Suprapubic skin (tissue), 4 donors: Measurements from ENCODE around the gene WHRN. TPM values are rescaled to one million over a fixed set of nuclear protein-coding genes. Genes with fewer than 3 reads are reported as not detected.

Experiments used
- DNase-seq, 2 donors: peaks; one replicate each; pipeline ENCODE4 v3.0.0-alpha.2; 2019; ENCODE audit warnings: low spot score in 2 of 2
- H3K27ac ChIP-seq: fragments of 200-600 bp; sonication (generic); one replicate; pipeline ENCODE4 v1.5.1; 2019
- H3K27me3 ChIP-seq: fragments of 200-600 bp; sonication (generic); one replicate; pipeline ENCODE4 v1.5.1; 2019
- H3K36me3 ChIP-seq: fragments of 200-600 bp; sonication (generic); one replicate; pipeline ENCODE4 v1.5.1; 2019
- H3K4me1 ChIP-seq: fragments of 200-600 bp; sonication (generic); one replicate; pipeline ENCODE4 v1.5.1; 2019
- H3K4me3 ChIP-seq: fragments of 200-600 bp; sonication (generic); one replicate; pipeline ENCODE4 v1.5.1; 2019; ENCODE audit warnings: mild to moderate bottlenecking
- H3K9me3 ChIP-seq: fragments of 200-600 bp; sonication (generic); one replicate; pipeline ENCODE4 v1.5.1; 2019
- EP300 ChIP-seq: sonication (generic); formaldehyde crosslinking; IDR thresholded peaks from one replicate; pipeline ENCODE4 v1.6.1; 2017; ENCODE audit warnings: antibody characterized with exemption
- POLR2A ChIP-seq, 2 donors: fragments of 450-650 bp; IDR thresholded peaks; one replicate each; pipeline ENCODE4 v1.6.1; 2017; ENCODE audit warnings: antibody characterized with exemption in 2 of 2, mild to moderate bottlenecking in 2 of 2, moderate library complexity in 2 of 2
- POLR2AphosphoS5 ChIP-seq, 3 donors: sonication (generic); formaldehyde crosslinking; IDR thresholded peaks; one replicate each; pipeline ENCODE4 v1.6.1; 2017; ENCODE audit warnings: antibody characterized with exemption in 3 of 3
- WGBS: methylation state at CpG from one replicate; pipeline ENCODE4 v1.1.5; 2018; 5-methylcytosine and 5-hydroxymethylcytosine counted together
- total RNA-seq, 4 donors: library from RNA; depleted of rRNA; stranded (reverse); fragments of >200 nt; gene quantifications; one replicate each; pipeline ENCODE4 v1.1.0, GENCODE V29; 2016
- TF ChIP-seq, protein P1 (sequence below), 2 donors: fragments of 200-600 bp in 1 of 2; fragments of 450-650 bp in 1 of 2; sonication (generic) in 1 of 2; IDR thresholded peaks; one replicate each; pipeline ENCODE4 v1.5.1; 2016 to 2019; ENCODE audit warnings: antibody characterized with exemption in 2 of 2, mild to moderate bottlenecking in 1 of 2, moderate library complexity in 1 of 2

Gene WHRN
- total RNA-seq, 4 donors from 2014 or later = 7.7 to 25.9 (median 14.8) TPM

DNA sequence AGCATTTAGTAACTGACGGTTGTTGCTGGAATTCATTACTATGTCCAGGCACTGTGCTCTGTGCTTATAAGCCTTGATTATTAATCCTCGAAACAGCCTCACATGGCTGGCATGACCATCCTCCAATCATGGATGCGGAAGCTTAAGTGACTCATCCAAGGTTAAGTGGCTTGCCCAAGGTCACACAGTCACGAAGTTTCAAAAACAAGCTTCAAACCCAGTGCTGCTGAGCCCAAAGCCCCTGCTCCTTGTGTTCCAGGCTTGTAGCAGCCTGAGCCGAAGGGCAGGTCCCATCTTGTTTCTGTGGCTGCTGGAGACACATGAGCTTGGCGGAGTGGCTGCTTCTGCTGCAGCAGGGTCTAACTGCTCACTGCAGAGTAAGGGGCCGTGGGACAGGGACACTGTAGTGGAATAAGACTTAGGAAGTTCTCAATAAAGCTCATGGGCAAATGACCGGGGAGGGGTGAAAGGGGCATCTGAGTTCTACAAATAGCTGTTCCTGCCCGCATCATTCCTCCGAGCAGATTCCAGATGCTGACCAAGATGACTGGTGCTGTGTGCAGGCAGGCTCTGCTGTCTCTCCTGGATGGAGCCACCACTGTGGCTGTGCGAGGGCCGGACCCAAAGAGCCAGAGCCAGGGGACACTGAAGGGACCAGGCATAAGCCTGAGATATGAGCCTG, 32.4 kb downstream of the WHRN start:
- Histone ChIP-seq H3K4me1 (peaks cover 8% of the 10 kb centered on the region), H3K36me3 (peaks cover 5% of the 10 kb centered on the region), H3K27ac (no peak overlapping the region), H3K27me3 (no peaks in the 10 kb centered on the region), H3K4me3 (no peak overlapping the region), H3K9me3 (no peaks in the 10 kb centered on the region)
- 56% methylated on average over 10 of the region's 12 CpGs for WGBS
- TF ChIP-seq POLR2A (IDR thresholded peaks at IDR 0.05) = no peak
- TF ChIP-seq, protein P1, sequence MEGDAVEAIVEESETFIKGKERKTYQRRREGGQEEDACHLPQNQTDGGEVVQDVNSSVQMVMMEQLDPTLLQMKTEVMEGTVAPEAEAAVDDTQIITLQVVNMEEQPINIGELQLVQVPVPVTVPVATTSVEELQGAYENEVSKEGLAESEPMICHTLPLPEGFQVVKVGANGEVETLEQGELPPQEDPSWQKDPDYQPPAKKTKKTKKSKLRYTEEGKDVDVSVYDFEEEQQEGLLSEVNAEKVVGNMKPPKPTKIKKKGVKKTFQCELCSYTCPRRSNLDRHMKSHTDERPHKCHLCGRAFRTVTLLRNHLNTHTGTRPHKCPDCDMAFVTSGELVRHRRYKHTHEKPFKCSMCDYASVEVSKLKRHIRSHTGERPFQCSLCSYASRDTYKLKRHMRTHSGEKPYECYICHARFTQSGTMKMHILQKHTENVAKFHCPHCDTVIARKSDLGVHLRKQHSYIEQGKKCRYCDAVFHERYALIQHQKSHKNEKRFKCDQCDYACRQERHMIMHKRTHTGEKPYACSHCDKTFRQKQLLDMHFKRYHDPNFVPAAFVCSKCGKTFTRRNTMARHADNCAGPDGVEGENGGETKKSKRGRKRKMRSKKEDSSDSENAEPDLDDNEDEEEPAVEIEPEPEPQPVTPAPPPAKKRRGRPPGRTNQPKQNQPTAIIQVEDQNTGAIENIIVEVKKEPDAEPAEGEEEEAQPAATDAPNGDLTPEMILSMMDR (IDR thresholded peaks at IDR 0.05) = no peak
- no peak for DNase-seq

DNA sequence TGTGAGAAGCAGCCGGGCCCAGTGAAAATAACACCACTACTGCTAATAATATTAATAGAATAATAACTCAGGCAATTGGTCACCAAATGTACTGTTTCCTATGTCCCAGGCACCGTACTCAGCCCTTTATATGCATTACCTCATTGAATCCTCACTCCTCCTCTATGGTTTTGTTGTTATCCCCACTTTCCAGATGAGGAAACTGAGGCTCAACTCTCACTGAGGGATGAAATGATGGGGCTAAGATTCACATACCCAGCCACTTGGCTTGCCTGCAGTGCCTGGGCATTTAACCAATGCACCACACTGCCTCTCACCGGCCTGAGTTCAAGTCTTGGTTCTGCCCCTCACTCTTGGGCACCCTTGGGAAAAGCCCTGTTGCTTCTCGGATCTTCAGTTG, 34.1 kb downstream of the WHRN start:
- H3K4me1 ChIP-seq = peaks cover 8% of the 10 kb centered on the region
- 91% methylated on average over 4 of the region's 4 CpGs for WGBS
- H3K9me3 ChIP-seq = no peaks in the 10 kb centered on the region
- H3K27me3 ChIP-seq = no peaks in the 10 kb centered on the region
- no peak overlapping the region for H3K4me3 ChIP-seq
- H3K36me3 ChIP-seq = peaks cover 2% of the 10 kb centered on the region
- no peak overlapping the region for H3K27ac ChIP-seq
- TF ChIP-seq, protein P1 (IDR thresholded peaks at IDR 0.05) = no peak
- TF ChIP-seq EP300 (no peak), POLR2A (IDR thresholded peaks at IDR 0.05) (no peak), POLR2AphosphoS5 (IDR thresholded peaks at IDR 0.05) (no peak)
- no peak for DNase-seq

DNA sequence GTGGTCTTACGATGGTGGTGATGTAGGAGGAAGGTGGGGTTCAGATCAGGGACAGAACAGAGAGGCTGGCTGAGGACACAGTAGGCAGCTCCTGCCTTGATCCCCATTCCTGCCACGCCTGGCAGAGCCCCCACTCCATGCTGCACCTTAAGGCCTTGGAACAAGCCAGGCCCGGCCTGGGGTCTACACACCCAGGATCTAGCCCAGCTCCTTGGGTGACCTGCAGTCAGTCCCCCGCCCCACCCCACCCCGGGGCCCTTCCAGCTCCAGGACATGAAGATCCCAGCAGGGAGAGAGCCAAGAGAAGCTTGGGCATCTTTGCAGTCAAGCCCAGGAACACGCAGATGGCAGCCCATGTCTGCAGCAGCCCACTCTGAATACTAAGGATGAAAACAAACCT, 34.7 kb downstream of the WHRN start:
- H3K9me3 ChIP-seq = no peaks in the 10 kb centered on the region

DNA sequence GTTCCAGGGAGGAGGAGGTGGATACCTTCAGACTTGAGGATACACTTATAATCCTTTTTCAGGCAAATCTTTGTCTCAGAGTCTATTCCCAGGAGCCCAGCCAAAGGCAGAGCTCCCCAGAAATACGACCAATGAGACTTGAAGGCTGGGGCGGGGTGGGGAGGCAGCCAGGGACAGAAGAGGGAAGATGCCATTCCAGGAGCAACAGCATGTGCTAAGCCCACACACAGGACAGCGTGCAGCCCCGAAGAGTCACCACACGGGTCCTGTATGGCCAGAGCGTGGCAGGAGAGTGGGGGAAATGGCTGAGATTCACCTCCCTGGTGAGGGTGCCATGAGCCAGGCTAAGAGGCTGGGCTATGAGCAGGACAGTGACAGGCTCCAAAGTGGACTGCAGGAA, 35.2 kb downstream of the WHRN start:
- no peak overlapping the region for H3K4me3 ChIP-seq
- no peaks in the 10 kb centered on the region for H3K9me3 ChIP-seq
- 91% methylated on average over 6 of the region's 6 CpGs for WGBS
- DNase-seq = no peak
- no peak overlapping the region for H3K27ac ChIP-seq
- H3K27me3 ChIP-seq = no peaks in the 10 kb centered on the region
- TF ChIP-seq, protein P1 (IDR thresholded peaks at IDR 0.05) = no peak
- TF ChIP-seq POLR2AphosphoS5 (IDR thresholded peaks at IDR 0.05) (no peak), EP300 (no peak), POLR2A (IDR thresholded peaks at IDR 0.05) (no peak)
- peaks cover 8% of the 10 kb centered on the region for H3K4me1 ChIP-seq
- no peaks in the 10 kb centered on the region for H3K36me3 ChIP-seq

More for the DNA sequence above, 34.7 kb downstream of the WHRN start:
- Histone ChIP-seq H3K4me1 (peaks cover 8% of the 10 kb centered on the region), H3K27ac (no peak overlapping the region), H3K4me3 (no peak overlapping the region), H3K36me3 (peaks cover 2% of the 10 kb centered on the region), H3K27me3 (no peaks in the 10 kb centered on the region)
- TF ChIP-seq EP300 (no peak), POLR2A (IDR thresholded peaks at IDR 0.05) (no peak), POLR2AphosphoS5 (IDR thresholded peaks at IDR 0.05) (no peak)
- TF ChIP-seq, protein P1 (IDR thresholded peaks at IDR 0.05) = no peak
- 94% methylated on average over 5 of the region's 6 CpGs for WGBS
- no peak for DNase-seq

DNA sequence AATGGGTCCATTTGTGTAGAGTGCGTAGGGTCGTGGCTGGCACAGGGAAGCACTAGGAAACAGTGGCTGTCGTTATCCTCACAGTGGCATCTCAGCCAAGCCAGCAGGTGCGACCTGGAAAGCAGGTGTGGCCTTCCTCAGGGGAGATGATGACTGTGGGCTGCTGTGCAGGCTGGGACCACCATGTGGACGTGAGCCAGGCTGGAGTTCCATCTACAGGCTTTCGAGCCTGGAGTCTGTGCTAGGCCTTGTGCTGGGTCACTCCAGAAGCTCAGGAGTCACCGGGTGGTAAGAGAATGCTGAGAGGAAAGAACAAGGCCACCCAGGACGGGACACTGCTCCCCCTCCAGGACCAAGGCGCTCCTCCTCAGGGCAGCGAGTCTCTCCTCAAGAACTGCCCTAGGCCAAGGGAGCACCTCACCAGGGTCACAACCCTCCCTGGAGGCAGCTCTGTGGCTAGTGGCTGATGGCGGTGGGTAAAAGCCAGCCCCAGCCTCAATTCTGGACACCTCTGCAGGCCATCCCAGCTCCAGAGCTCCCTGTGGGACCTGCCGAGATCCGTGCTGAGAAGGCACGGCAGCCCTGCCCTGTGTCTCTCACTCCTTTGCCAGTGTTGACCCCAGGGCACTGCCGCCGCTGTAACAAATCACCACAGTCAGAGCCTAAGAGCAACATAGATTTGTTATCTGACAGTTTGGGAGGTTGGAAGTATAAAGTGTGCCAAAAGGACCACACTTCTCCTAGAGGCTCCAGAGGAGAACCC, 36.0 kb downstream of the WHRN start:
- Histone ChIP-seq H3K4me1 (peaks cover 8% of the 10 kb centered on the region), H3K36me3 (peaks cover under 1% of the 10 kb centered on the region), H3K27ac (no peak overlapping the region), H3K9me3 (no peaks in the 10 kb centered on the region), H3K27me3 (no peaks in the 10 kb centered on the region), H3K4me3 (no peak overlapping the region)
- WGBS = 94% methylated on average over 7 of the region's 16 CpGs
- no peak for TF ChIP-seq POLR2AphosphoS5 (IDR thresholded peaks at IDR 0.05)
- no peak for DNase-seq
